Upper lobe of right lung (tissue), 1 donor: ENCODE measurements around the gene GCK. TPM values are rescaled to one million over a fixed set of nuclear protein-coding genes. Genes with fewer than 3 reads are reported as not detected.

Experiments used
- ATAC-seq: fragments of 200-7000 bp; cut with Tn5 transposase; one replicate; pipeline ENCODE4 v1.9.1; 2020; ENCODE audit warnings: mild to moderate bottlenecking, moderate library complexity
- DNase-seq: peaks from one replicate; pipeline ENCODE4 v3.0.0-alpha.2; 2020
- H3K27ac ChIP-seq: fragments of 200-600 bp; one replicate; pipeline ENCODE4 v1.8.0; 2022
- H3K27me3 ChIP-seq: fragments of 200-600 bp; one replicate; pipeline ENCODE4 v1.8.0; 2022; ENCODE audit warnings: mild to moderate bottlenecking
- H3K36me3 ChIP-seq: fragments of 200-600 bp; one replicate; pipeline ENCODE4 v1.8.0; 2022
- H3K4me1 ChIP-seq: fragments of 200-600 bp; one replicate; pipeline ENCODE4 v1.8.0; 2022
- H3K4me3 ChIP-seq: fragments of 200-600 bp; one replicate; pipeline ENCODE4 v1.8.0; 2022; ENCODE audit warnings: mild to moderate bottlenecking
- H3K9me3 ChIP-seq: fragments of 200-600 bp; one replicate; pipeline ENCODE4 v1.8.0; 2022
- intact Hi-C: fragments of 100-400 bp; cut with DNase I; formaldehyde crosslinking; loops from one replicate; pipeline ENCODE4 v1.11.0; 2022
- total RNA-seq: library from RNA; stranded (reverse); fragmentation: NEBNext Ultra II Directional; extraction: Animal tissue kit (Norgen Biotek cat#: 25700); gene quantifications from one replicate; pipeline ENCODE4 v1.2.1, GENCODE V29; 2021
- TF ChIP-seq, protein P1 (sequence below): fragments of 200-600 bp; IDR thresholded peaks from one replicate; pipeline ENCODE4 v1.8.0; 2022; ENCODE audit warnings: antibody characterized with exemption
- donor health status: DM: no; HTN: yes; CAD: no; lungs with severe emphysema.

Gene GCK
- total RNA-seq, 1 donor from 2014 or later, result 0.23 TPM

DNA sequence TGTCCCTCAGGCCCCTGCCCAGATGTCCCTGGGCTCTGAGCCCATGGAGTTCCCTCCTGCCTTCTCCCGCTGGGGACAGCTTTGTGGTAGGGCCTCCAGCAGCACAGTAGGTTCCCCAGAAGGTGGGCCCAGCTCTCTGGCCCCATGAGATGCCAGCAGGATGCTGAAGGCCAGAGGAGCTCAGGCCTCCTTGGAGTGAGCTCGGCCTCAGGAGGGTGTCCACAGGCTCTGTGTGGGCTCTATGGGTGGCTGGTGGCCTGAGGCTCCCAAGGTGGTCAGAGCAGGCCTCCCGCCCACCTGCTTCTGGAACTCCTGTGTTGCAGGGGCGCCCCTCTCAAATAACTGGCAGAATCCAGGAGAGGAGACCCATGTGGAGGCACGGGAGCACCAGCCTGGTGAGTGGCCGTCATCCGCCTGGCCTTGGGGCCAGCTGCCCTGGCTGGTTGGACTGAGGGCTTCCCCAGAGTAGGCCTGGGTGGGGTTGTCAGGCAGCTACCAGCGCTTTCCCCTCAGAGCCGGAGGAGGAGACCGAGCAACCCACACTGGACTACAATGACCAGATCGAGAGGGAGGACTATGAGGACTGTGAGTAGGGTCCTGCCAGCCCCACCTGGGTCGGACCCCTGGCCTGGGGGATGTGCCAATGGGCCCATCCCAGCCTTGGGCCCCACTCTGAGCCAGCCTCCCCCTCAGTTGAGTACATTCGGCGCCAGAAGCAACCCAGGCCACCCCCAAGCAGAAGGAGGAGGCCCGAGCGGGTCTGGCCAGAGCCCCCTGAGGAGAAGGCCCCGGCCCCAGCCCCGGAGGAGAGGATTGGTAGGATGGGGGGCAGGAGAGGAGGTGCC, 81.9 kb downstream of the GCK start:
- TF ChIP-seq, protein P1, sequence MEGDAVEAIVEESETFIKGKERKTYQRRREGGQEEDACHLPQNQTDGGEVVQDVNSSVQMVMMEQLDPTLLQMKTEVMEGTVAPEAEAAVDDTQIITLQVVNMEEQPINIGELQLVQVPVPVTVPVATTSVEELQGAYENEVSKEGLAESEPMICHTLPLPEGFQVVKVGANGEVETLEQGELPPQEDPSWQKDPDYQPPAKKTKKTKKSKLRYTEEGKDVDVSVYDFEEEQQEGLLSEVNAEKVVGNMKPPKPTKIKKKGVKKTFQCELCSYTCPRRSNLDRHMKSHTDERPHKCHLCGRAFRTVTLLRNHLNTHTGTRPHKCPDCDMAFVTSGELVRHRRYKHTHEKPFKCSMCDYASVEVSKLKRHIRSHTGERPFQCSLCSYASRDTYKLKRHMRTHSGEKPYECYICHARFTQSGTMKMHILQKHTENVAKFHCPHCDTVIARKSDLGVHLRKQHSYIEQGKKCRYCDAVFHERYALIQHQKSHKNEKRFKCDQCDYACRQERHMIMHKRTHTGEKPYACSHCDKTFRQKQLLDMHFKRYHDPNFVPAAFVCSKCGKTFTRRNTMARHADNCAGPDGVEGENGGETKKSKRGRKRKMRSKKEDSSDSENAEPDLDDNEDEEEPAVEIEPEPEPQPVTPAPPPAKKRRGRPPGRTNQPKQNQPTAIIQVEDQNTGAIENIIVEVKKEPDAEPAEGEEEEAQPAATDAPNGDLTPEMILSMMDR, result no peak
- peaks cover 32% of the 10 kb centered on the region for H3K36me3 ChIP-seq
- no peaks in the 10 kb centered on the region for H3K9me3 ChIP-seq
- peak overlapping the region; percentile 53 for H3K4me3 ChIP-seq
- no peaks in the 10 kb centered on the region for H3K27me3 ChIP-seq
- intact Hi-C loops, result no loop called here
- no peak for ATAC-seq
- no peak for DNase-seq
- no peak overlapping the region for H3K27ac ChIP-seq
- peaks cover 3% of the 10 kb centered on the region for H3K4me1 ChIP-seq

DNA sequence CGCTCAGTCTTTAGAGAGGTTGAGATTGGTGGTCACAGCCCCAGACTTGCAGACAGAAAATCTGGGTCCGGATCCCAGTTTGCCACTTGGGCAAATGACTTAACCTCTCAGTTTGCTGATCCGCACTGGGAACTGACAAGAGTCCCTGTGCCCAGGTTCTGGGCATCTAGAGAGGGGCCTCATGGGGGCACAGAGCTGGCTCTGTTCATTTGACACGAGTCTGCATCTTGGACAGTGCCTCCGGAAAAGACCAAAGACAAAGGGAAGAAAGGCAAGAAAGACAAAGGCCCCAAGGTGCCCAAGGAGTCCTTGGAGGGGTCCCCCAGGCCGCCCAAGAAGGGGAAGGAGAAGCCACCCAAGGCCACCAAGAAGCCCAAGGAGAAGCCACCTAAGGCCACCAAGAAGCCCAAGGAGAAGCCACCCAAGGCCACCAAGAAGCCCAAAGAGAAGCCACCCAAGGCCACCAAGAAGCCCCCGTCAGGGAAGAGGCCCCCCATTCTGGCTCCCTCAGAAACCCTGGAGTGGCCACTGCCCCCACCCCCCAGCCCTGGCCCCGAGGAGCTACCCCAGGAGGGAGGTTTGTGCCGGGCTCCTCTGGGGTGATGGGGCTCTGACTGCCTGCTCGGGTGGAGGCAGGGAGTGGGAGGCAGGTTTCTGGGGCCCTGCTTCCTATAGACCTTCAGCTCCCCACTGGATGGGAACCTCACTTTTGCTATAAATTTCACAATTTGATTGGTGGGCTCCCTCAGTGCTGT, 82.8 kb downstream of the GCK start:
- H3K4me1 ChIP-seq, result peaks cover 3% of the 10 kb centered on the region
- intact Hi-C loops, result no loop called here
- no peaks in the 10 kb centered on the region for H3K9me3 ChIP-seq
- no peaks in the 10 kb centered on the region for H3K27me3 ChIP-seq
- ATAC-seq (no peak), DNase-seq (no peak)
- peak overlapping the region; percentile 78 for H3K27ac ChIP-seq
- peaks cover 23% of the 10 kb centered on the region for H3K36me3 ChIP-seq
- peak overlapping the region; percentile 53 for H3K4me3 ChIP-seq
- TF ChIP-seq, protein P1, result no peak

DNA sequence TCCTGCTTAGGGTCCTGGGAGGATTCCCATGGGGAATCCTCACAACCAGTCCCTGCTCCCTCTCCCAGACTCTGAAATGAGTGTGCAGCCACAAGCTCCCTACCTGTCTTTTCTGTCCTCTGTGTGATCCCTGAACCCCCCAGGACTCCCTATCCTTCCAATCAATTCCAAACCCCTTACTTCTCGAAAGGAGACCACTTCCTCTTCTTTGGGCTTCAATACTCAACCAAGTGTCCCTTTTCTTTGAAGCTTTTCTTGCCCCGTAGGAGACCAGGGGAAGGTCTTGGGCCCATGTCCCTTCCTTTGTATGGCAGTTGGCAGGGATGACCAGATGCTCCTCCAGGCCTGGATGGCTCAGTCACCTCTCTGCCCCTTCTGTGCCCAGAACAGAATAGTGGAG, 83.4 kb downstream of the GCK start:
- Histone ChIP-seq H3K4me1 (peaks cover 3% of the 10 kb centered on the region), H3K27ac (peak overlapping the region; percentile 78), H3K36me3 (peaks cover 17% of the 10 kb centered on the region), H3K9me3 (no peaks in the 10 kb centered on the region), H3K4me3 (peak overlapping the region; percentile 53), H3K27me3 (no peaks in the 10 kb centered on the region)
- no peak for DNase-seq
- intact Hi-C loops, result no loop called here
- ATAC-seq, result no peak
- TF ChIP-seq, protein P1, result no peak

DNA sequence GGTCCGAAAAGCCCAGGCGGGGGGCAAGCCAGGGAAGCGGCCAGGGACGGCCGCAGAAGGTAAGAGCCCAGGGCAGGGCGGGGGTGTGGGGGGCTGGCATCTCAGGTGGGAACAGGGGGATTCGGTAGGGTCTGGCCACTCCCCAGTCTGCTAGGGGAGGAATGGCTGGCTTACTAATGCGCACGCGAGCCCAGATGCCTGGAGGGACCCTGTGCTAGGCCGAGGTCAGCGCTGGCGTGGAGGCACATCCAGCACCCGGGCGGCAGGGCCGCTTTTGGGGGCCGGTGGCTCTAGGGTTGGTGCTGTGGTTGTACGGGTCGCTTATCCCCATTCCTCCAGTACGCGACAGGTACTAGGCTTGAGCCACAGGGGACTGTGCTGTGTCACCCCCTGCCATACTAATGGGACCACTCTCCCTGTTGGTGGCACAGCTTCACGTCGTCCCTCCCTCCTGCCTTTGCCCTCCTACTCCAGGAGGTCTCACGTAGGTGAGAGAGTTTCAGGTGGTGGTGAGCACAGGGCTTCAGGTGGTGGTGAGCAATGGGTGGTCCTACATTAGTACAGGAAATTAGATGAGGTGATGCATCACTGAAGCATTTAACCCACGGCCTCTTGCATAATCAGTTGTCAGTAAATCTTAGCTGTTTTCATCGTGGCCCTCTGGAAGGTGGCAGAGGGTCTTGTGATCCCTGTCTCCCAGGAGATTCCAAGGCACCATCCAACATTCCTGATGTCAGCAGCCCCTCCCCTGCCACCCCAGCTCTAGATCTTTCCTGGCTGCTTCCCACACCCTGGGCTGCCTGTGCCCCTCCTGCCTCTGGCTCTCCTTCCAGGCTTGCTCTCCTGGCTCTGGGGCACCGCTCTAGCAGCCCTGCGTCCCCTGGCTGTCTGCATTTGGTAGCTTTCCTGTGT, 84.1 kb downstream of the GCK start:
- Histone ChIP-seq H3K27ac (peak overlapping the region; percentile 78), H3K9me3 (no peaks in the 10 kb centered on the region), H3K36me3 (peaks cover 11% of the 10 kb centered on the region), H3K4me3 (peak overlapping the region; percentile 53), H3K4me1 (peaks cover 3% of the 10 kb centered on the region), H3K27me3 (no peaks in the 10 kb centered on the region)
- intact Hi-C loops, result no loop called here
- TF ChIP-seq, protein P1, result no peak
- DNase-seq (no peak), ATAC-seq (no peak)
